Tibial nerve (tissue), 4 donors: Measurements from ENCODE around the gene MOGAT3. TPM values are rescaled to one million over a fixed set of nuclear protein-coding genes. Genes with fewer than 3 reads are reported as not detected.

Experiments
- DNase-seq, 2 donors: peaks; one replicate each; pipeline ENCODE4 v3.0.0-alpha.2; 2019; ENCODE audit warnings: low spot score in 2 of 2
- H3K27ac ChIP-seq, 4 donors: fragments of 200-600 bp; sonication (generic) in 3 of 4; one replicate each; pipeline ENCODE4 v1.5.1; 2017 to 2019; ENCODE audit warnings: mild to moderate bottlenecking in 1 of 4
- H3K27me3 ChIP-seq, 2 donors: fragments of 200-600 bp; sonication (generic) in 1 of 2; one replicate each; pipeline versions ENCODE4 v1.5.1 to v1.6.0; 2017 to 2019
- H3K36me3 ChIP-seq, 3 donors: fragments of 200-600 bp; sonication (generic); one replicate each; pipeline ENCODE4 v1.5.1; 2018 to 2019
- H3K4me1 ChIP-seq, 4 donors: fragments of 200-600 bp; sonication (generic) in 3 of 4; one replicate each; pipeline ENCODE4 v1.5.1; 2017 to 2019
- H3K4me3 ChIP-seq, 4 donors: fragments of 200-600 bp; sonication (generic) in 3 of 4; one replicate each; pipeline ENCODE4 v1.5.1; 2017 to 2019; ENCODE audit warnings: mild to moderate bottlenecking in 1 of 4, moderate library complexity in 1 of 4
- H3K9me3 ChIP-seq, 4 donors: fragments of 200-600 bp; sonication (generic) in 3 of 4; one replicate each; pipeline ENCODE4 v1.5.1; 2017 to 2019
- EP300 ChIP-seq, 2 donors: sonication (generic); formaldehyde crosslinking; IDR thresholded peaks; one replicate each; pipeline ENCODE4 v1.6.1; 2017; ENCODE audit warnings: antibody characterized with exemption in 2 of 2, mild to moderate bottlenecking in 1 of 2
- POLR2A ChIP-seq, 2 donors: fragments of 450-650 bp; IDR thresholded peaks; one replicate each; pipeline ENCODE4 v1.6.1; 2017; ENCODE audit warnings: antibody characterized with exemption in 2 of 2, mild to moderate bottlenecking in 2 of 2, moderate library complexity in 2 of 2
- WGBS, 2 donors: methylation state at CpG; one replicate each; pipeline ENCODE4 v1.1.5; 2018; 5-methylcytosine and 5-hydroxymethylcytosine counted together
- total RNA-seq, 4 donors: library from RNA; depleted of rRNA; stranded (reverse); fragments of >200 nt; gene quantifications; one replicate each; pipeline ENCODE4 v1.1.0, GENCODE V29; 2016
- TF ChIP-seq, protein P1 (sequence below), 5 experiments: fragments of 200-600 bp in 3 of 5; fragments of 450-650 bp in 2 of 5; sonication (generic) in 3 of 5; IDR thresholded peaks; one replicate each; pipeline ENCODE4 v1.5.1; 2016 to 2019; ENCODE audit warnings: antibody characterized with exemption in 5 of 5, mild to moderate bottlenecking in 3 of 5, moderate library complexity in 2 of 5

MOGAT3 gene
- total RNA-seq, 4 donors from 2014 or later, result not detected

GRCh38 chr7:101240226-101241014, 39.6 kb upstream of the MOGAT3 start:
- H3K36me3 ChIP-seq, result peaks cover 0 to 58% (median 0%) of the 10 kb centered on the region in 3 donors
- H3K4me3 ChIP-seq, result no peak overlapping the region
- peak overlapping the region in 3 of 4 donors; percentile 81 to 83 (median 83) for H3K27ac ChIP-seq
- WGBS, 2 donors, result 86% methylated on average over 31 to 32 of the region's 32 CpGs
- peaks cover 0 to 79% (median 31%) of the 10 kb centered on the region in 4 donors for H3K4me1 ChIP-seq
- TF ChIP-seq EP300 (IDR thresholded peaks at IDR 0.05) (no peak), POLR2A (IDR thresholded peaks at IDR 0.05) (no peak)
- TF ChIP-seq, protein P1, sequence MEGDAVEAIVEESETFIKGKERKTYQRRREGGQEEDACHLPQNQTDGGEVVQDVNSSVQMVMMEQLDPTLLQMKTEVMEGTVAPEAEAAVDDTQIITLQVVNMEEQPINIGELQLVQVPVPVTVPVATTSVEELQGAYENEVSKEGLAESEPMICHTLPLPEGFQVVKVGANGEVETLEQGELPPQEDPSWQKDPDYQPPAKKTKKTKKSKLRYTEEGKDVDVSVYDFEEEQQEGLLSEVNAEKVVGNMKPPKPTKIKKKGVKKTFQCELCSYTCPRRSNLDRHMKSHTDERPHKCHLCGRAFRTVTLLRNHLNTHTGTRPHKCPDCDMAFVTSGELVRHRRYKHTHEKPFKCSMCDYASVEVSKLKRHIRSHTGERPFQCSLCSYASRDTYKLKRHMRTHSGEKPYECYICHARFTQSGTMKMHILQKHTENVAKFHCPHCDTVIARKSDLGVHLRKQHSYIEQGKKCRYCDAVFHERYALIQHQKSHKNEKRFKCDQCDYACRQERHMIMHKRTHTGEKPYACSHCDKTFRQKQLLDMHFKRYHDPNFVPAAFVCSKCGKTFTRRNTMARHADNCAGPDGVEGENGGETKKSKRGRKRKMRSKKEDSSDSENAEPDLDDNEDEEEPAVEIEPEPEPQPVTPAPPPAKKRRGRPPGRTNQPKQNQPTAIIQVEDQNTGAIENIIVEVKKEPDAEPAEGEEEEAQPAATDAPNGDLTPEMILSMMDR (IDR thresholded peaks at IDR 0.05), result no peak
- H3K9me3 ChIP-seq, result no peaks in the 10 kb centered on the region
- no peak for DNase-seq
- H3K27me3 ChIP-seq, result no peaks in the 10 kb centered on the region

GRCh38 chr7:101239951-101240220, 39.0 kb upstream of the MOGAT3 start:
- H3K27me3 ChIP-seq, result no peaks in the 10 kb centered on the region
- no peaks in the 10 kb centered on the region for H3K9me3 ChIP-seq
- no peak overlapping the region for H3K4me3 ChIP-seq
- H3K4me1 ChIP-seq, result peaks cover 0 to 75% (median 28%) of the 10 kb centered on the region in 4 donors
- TF ChIP-seq, protein P1 (IDR thresholded peaks at IDR 0.05), result no peak
- TF ChIP-seq EP300 (IDR thresholded peaks at IDR 0.05) (no peak), POLR2A (IDR thresholded peaks at IDR 0.05) (no peak)
- H3K27ac ChIP-seq, result peak overlapping the region; percentile 25 to 83 (median 82)
- WGBS, 2 donors, result 88 to 91% methylated on average over 9 of the region's 9 CpGs
- DNase-seq, result no peak
- peaks cover 0 to 63% (median 0%) of the 10 kb centered on the region in 3 donors for H3K36me3 ChIP-seq

DNA sequence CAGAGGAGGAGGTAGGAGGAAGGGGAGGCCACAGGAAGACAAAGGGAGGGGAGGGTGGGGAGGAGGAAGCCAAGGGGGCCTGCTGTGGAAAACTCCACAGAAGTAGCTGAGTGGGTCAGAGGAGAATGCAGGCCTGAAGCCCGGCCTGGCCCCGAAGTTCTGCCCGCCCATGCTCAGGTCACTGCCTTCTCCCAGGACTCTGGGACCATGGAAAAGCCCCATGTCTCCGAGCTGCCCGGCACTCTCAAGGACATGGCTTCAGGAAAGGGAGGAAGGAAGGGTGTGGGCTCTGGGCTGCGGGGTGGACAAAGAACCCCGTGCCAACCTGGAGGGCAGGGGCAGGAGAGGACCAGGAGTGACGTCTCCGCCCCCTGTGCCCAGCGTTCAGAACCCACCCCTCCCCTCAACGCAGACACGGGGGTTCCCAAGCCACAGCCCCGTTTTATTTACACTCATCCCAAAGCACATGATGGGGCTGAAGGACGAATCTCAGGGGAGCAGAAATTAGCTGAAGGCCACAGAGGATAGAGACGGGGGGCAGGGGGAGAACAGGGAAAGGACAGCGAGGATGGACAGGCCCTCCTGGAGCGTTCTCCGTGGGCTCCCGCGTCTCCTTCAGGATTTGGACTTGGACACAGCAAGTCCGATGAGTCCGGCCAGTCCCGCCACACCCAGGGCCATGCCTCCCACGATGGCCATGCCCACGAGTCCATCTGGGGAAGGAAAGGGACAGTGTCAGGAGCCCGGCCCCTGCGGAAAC, 38.5 kb upstream of the MOGAT3 start:
- Histone ChIP-seq H3K4me3 (no peak overlapping the region), H3K27me3 (no peaks in the 10 kb centered on the region), H3K36me3 (peaks cover 0 to 68% (median 0%) of the 10 kb centered on the region in 3 donors), H3K4me1 (peaks cover 0 to 75% (median 28%) of the 10 kb centered on the region in 4 donors), H3K27ac (peak overlapping the region; percentile 25 to 83 (median 82)), H3K9me3 (no peaks in the 10 kb centered on the region)
- TF ChIP-seq EP300 (IDR thresholded peaks at IDR 0.05) (peak in 1 of 2 donors; percentile 37), POLR2A (IDR thresholded peaks at IDR 0.05) (no peak)
- TF ChIP-seq, protein P1 (IDR thresholded peaks at IDR 0.05), result no peak
- DNase-seq, result no peak
- 54 to 56% methylated on average over 27 of the region's 27 CpGs for WGBS, 2 donors

DNA sequence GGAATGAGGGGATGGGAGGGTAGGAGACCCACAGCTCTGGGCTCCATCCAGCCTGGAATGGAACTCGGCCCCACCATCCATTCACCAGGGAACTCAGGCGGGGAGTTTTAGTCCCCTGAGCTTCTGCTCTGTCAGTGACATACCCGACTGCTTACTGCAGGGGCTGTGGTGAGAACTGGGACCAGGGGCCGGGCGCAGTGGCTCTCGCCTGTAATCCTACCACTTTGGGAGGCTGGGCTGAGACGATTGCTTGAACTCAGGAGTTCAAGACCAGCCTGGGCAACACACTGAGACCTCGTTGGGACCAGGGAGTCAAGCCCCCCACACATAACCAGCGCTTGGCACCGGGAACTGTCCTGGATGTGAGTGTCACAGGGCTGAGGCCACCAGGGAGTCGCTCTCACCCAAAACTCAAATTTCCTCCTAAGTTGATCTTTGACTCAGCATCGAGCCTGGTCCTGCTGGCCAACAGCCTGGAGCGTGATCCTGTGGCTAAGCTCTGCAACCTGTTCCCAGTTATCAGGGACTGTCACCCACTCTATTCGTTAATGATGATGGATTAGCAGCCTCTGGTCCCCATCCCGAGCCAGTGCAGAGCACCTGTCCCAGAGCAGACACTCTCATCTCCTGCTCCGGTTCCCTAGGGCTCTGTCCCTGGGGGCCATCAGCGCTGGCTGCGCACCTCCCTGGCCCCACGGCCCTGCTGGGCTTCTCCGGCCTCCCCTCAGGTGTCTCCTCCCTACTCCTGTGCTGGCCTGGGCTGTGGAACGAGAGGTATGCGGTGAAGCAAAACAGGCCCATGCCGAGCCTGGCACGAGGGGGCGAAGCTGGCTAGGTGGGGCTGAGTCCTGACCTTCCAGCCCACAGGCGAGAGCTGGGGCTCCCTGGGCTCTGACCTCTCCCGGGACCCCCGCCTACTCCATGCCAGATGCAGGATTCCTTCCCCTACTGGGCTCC, 37.7 kb upstream of the MOGAT3 start:
- Histone ChIP-seq H3K36me3 (peaks cover 0 to 75% (median 0%) of the 10 kb centered on the region in 3 donors), H3K27me3 (no peaks in the 10 kb centered on the region), H3K4me1 (peaks cover 0 to 69% (median 22%) of the 10 kb centered on the region in 4 donors), H3K9me3 (no peaks in the 10 kb centered on the region), H3K27ac (peak overlapping the region; percentile 9 to 83 (median 82)), H3K4me3 (peak overlapping the region in 1 of 4 donors; percentile 21)
- DNase-seq, result no peak
- 45 to 52% methylated on average over 19 to 28 of the region's 28 CpGs for WGBS, 2 donors
- TF ChIP-seq, protein P1 (IDR thresholded peaks at IDR 0.05), result no peak
- TF ChIP-seq EP300 (IDR thresholded peaks at IDR 0.05) (no peak), POLR2A (IDR thresholded peaks at IDR 0.05) (no peak)
